K562 (cell line): ENCODE data around the gene RHEBL1. TPM values are rescaled to one million over a fixed set of nuclear protein-coding genes. Genes with fewer than 3 reads are reported as not detected.

ENCODE experiments used
- ATAC-seq: fragments of 200-7000 bp; cut with Tn5 transposase; 3 replicates; pipeline ENCODE4 v1.9.1; 2020; ENCODE audit warnings: moderate library complexity
- BruUV-seq: library from RNA; stranded (reverse); fragments of 400-500 nt; replicated peaks from 2 replicates; lab custom pipeline; 2021; lab: Mats Ljungman, UMichigan
- CTCF ChIA-PET: fragments of 300-600 bp; formaldehyde crosslinking; extraction: SDS; loops from one replicate; lab custom pipeline; 2021; ENCODE audit warnings: low intra/inter-chr PET ratio; lab: Yijun Ruan, JAX
- POLR2A ChIA-PET: fragments of 300-600, 350-650 bp; sonication (Branson Sonifier 250); formaldehyde crosslinking; extraction: SDS; loops from one replicate; lab custom pipeline; 2021; ENCODE audit warnings: antibody characterized with exemption, inconsistent platforms; lab: Yijun Ruan, JAX
- DNase-seq, 4 experiments: peaks; one replicate each; pipeline versions ENCODE4 v3.0.0 to v3.0.0-alpha.2; 2011 to 2018; ENCODE audit warnings: low spot score in 3 of 4, mixed read lengths in 3 of 4; ENCODE audit errors: extremely low read depth in 1 of 4
- FAIRE-seq: peaks from 2 replicates; lab custom pipeline; 2011; peaks lifted over from hg19 to GRCh38; lab: Jason Lieb, UNC
- H2AFZ ChIP-seq: 2 replicates; pipeline ENCODE4 v1.6.0; 2011; ENCODE audit warnings: low read depth, low read length, control low read depth, inconsistent platforms
- H3K27ac ChIP-seq: fragments of 200-600 bp; 3 replicates; pipeline ENCODE4 v1.8.0; 2011; ENCODE audit warnings: low read depth, mild to moderate bottlenecking, control low read depth, inconsistent platforms, low read length, moderate library complexity, mixed read lengths; ENCODE audit errors: extremely low read depth
- H3K27me3 ChIP-seq, 2 experiments: fragments of 300-600 bp in 1 of 2; 2 replicates in 1 of 2; 3 replicates in 1 of 2; pipeline versions ENCODE4 v1.6.0 to v1.8.0; 2011; ENCODE audit warnings: inconsistent platforms in 2 of 2, low read length in 2 of 2, mild to moderate bottlenecking in 1 of 2, mixed read lengths in 1 of 2, moderate library complexity in 1 of 2; ENCODE audit not compliant: control insufficient read depth in 2 of 2, insufficient read depth in 2 of 2
- H3K36me3 ChIP-seq: fragments of 300-600 bp; 3 replicates; pipeline ENCODE4 v1.8.0; 2011; ENCODE audit warnings: mild to moderate bottlenecking, low read length, inconsistent platforms; ENCODE audit not compliant: control insufficient read depth, insufficient read depth
- H3K4me1 ChIP-seq, 2 experiments: fragments of 200-600 bp in 1 of 2; replicated peaks in 1 of 2; 2 replicates in 1 of 2; 3 replicates in 1 of 2; pipeline versions ENCODE4 v1.5.1 to v1.8.0; 2011; ENCODE audit warnings: inconsistent platforms in 2 of 2, low read length in 2 of 2, mild to moderate bottlenecking in 1 of 2, mixed read lengths in 1 of 2, moderate library complexity in 1 of 2; ENCODE audit not compliant: control insufficient read depth in 2 of 2, insufficient read depth in 2 of 2
- H3K4me2 ChIP-seq: 2 replicates; pipeline ENCODE4 v1.6.1; 2011; ENCODE audit warnings: low read length, control low read depth, inconsistent platforms, mixed read lengths; ENCODE audit not compliant: insufficient read depth
- H3K4me3 ChIP-seq: fragments of 200-600 bp; sonication (generic), shearing (Covaris generic); 2 replicates; pipeline ENCODE4 v1.5.1; 2016; ENCODE audit warnings: control low read depth, inconsistent platforms
- H3K79me2 ChIP-seq: fragments of 200-600 bp; 3 replicates; pipeline ENCODE4 v1.8.0; 2011; ENCODE audit warnings: low read length, inconsistent platforms; ENCODE audit not compliant: control insufficient read depth, insufficient read depth
- H3K9ac ChIP-seq, 2 experiments: 2 replicates each; pipeline versions ENCODE4 v1.6.0 to v1.6.1; 2011; ENCODE audit warnings: low read depth in 2 of 2, low read length in 2 of 2, control low read depth in 1 of 2, inconsistent platforms in 1 of 2, mild to moderate bottlenecking in 1 of 2, mixed read lengths in 1 of 2; ENCODE audit not compliant: insufficient read depth in 1 of 2
- H3K9me1 ChIP-seq: one replicate; pipeline ENCODE4 v1.6.0; 2011; ENCODE audit warnings: inconsistent platforms, mild to moderate bottlenecking, low read length, moderate library complexity; ENCODE audit not compliant: control insufficient read depth, insufficient read depth
- H3K9me3 ChIP-seq: replicated peaks from 2 replicates; pipeline ENCODE4 v1.5.1; 2011; ENCODE audit warnings: low read depth, low read length, inconsistent platforms; ENCODE audit not compliant: control insufficient read depth, insufficient read depth
- H4K20me1 ChIP-seq: replicated peaks from 2 replicates; pipeline ENCODE4 v1.6.1; 2011; ENCODE audit warnings: low read length, inconsistent platforms, mixed read lengths; ENCODE audit not compliant: control insufficient read depth, insufficient read depth
- ARID1B ChIP-seq: fragments of 450-650 bp; IDR thresholded peaks from 2 replicates; pipeline ENCODE4 v1.6.1; 2016; ENCODE audit warnings: antibody characterized with exemption, mild to moderate bottlenecking, inconsistent platforms
- GABPB1 ChIP-seq: sonication (generic); formaldehyde crosslinking; IDR thresholded peaks from 2 replicates; pipeline ENCODE4 v1.8.0; 2022; ENCODE audit warnings: mild to moderate bottlenecking, missing genetic modification reagents
- KDM2B ChIP-seq: fragments of 250-450 bp; sonication (Bioruptor Pico); IDR thresholded peaks from 2 replicates; pipeline ENCODE4 v1.8.0; 2021; ENCODE audit warnings: mild to moderate bottlenecking, moderate library complexity
- KHSRP ChIP-seq: fragments of 450-650 bp; IDR thresholded peaks from 2 replicates; pipeline ENCODE4 v1.6.1; 2017
- LARP7 ChIP-seq: fragments of 450-650 bp; IDR thresholded peaks from 2 replicates; pipeline ENCODE4 v1.6.1; 2016
- NFRKB ChIP-seq: fragments of 450-650 bp; IDR thresholded peaks from 2 replicates; pipeline ENCODE4 v1.6.1; 2016; ENCODE audit warnings: low read depth
- PHF8 ChIP-seq: fragments of 200-600 bp; sonication (generic); IDR thresholded peaks from 2 replicates; pipeline ENCODE4 v1.6.1; 2012; ENCODE audit warnings: mixed run types, mild to moderate bottlenecking, inconsistent platforms, low read length, moderate library complexity, borderline replicate concordance
- PRDM10 ChIP-seq: fragments of 450-650 bp; IDR thresholded peaks from 2 replicates; pipeline ENCODE4 v1.6.1; 2018; ENCODE audit not compliant: partially characterized antibody
- RAD21 ChIP-seq, 2 experiments: fragments of 250-450 bp in 1 of 2; fragments of 450-650 bp in 1 of 2; sonication (Bioruptor Pico) in 1 of 2; formaldehyde crosslinking in 1 of 2; IDR thresholded peaks in 1 of 2; conservative IDR thresholded peaks in 1 of 2; 2 replicates each; pipeline versions ENCODE4 v1.4.0 to v1.8.0; 2020 to 2022; ENCODE audit warnings: mild to moderate bottlenecking in 2 of 2, moderate library complexity in 1 of 2
- SMARCB1 ChIP-seq: IDR thresholded peaks from 2 replicates; pipeline ENCODE4 v1.6.1; 2011; ENCODE audit warnings: improper control_type of control experiment, low read depth; ENCODE audit not compliant: insufficient read length
- ZBTB2 ChIP-seq: fragments of 450-650 bp; IDR thresholded peaks from 2 replicates; pipeline ENCODE4 v1.6.1; 2016; ENCODE audit warnings: antibody characterized with exemption
- WGBS: fragments of 100-300 bp; shearing (Covaris generic); methylation state at CpG from one replicate; pipeline ENCODE4 v1.1.6; 2016; ENCODE audit warnings: low coverage, mixed read lengths; ENCODE audit not compliant: insufficient coverage; ENCODE audit errors: missing lambda C conversion rate; 5-methylcytosine and 5-hydroxymethylcytosine counted together
- in situ Hi-C: fragments of 300-500 bp; cut with MboI; formaldehyde crosslinking; loops from 4 replicates; pipeline ENCODE4 v1.15.0; 2018; ENCODE audit warnings: inconsistent platforms, mixed read lengths
- intact Hi-C: fragments of 100-400 bp; cut with micrococcal nuclease; formaldehyde crosslinking; loops from 2 replicates; pipeline ENCODE4 v1.14.2; 2022
- polyA plus RNA-seq, 8 experiments: library from polyadenylated mRNA; depleted of rRNA in 4 of 8; stranded (reverse) in 5 of 8; unstranded in 3 of 8; fragments of >200 nt; fragmentation: Nextera tagmentation in 2 of 8; fragmentation: Illumina TruSeq in 1 of 8; extraction: Ambion mirVana in 2 of 8; extraction: Trizol in 1 of 8; gene quantifications; 2 replicates each; pipeline versions ENCODE4 v1.2.1 to v1.2.3, GENCODE V29; 2011 to 2014; ENCODE audit warnings: inconsistent platforms in 1 of 8, missing spikeins in 1 of 8
- total RNA-seq, 7 experiments: library from RNA; depleted of rRNA in 6 of 7; stranded (reverse); fragments of >200 nt in 6 of 7; fragmentation: Illumina TruSeq in 2 of 7; extraction: Trizol in 2 of 7; gene quantifications; 2 replicates each; pipeline versions ENCODE4 v1.2.1 to v1.2.3, GENCODE V29; 2011 to 2021; ENCODE audit warnings: low replicate concordance in 1 of 7
- TF ChIP-seq, protein P1 (sequence below): fragments of 450-650 bp; IDR thresholded peaks from 2 replicates; pipeline ENCODE4 v1.7.0; 2016; ENCODE audit warnings: borderline replicate concordance

The RHEBL1 gene
- total and polyA plus RNA-seq, 9 of the 15 experiments (the other 6 are each of a cell fraction or from before 2014, with no cell fraction given) = 4.3 to 36.1 (median 8.2) TPM

- FAIRE-seq (peak; percentile 98), DNase-seq (peak; percentile 82 to 97 (median 87)), ATAC-seq (peak; percentile 83)
- in situ Hi-C loops (no loop called here), intact Hi-C loops (loop anchor here (1.0 to 2.0 kb wide), 3 partner anchors 24 to 147 kb away; no protein-coding TSS in a partner anchor)
- Histone ChIP-seq H3K9me1 (no peaks in the 10 kb centered on the region), H4K20me1 (no peaks in the 10 kb centered on the region), H3K79me2 (peaks cover under 1% of the 10 kb centered on the region; the same call in 1 of the 3 replicates), H2AFZ (peak overlapping the region; percentile 93), H3K27me3 (no peaks in the 10 kb centered on the region), H3K4me3 (peak overlapping the region; percentile 22; the same call in 1 of the 2 replicates), H3K9ac (peak overlapping the region; percentile 28 to 68; a peak in 3 of 4 replicates), H3K27ac (peak overlapping the region; percentile 40; the same call in 2 of the 3 replicates), H3K4me1 (peaks cover 49 to 57% of the 10 kb centered on the region in 2 experiments), H3K36me3 (no peaks in the 10 kb centered on the region), H3K9me3 (no peaks in the 10 kb centered on the region), H3K4me2 (peak overlapping the region; percentile 75)
- BruUV-seq = no TSS peak
- CTCF ChIA-PET = interaction anchor here (1.0 to 2.3 kb wide), 3 partner anchors 24 to 147 kb away, joined by 6 to 21 read pairs (median 14); no protein-coding TSS in a partner anchor
- 0% methylated on average over 18 of the region's 18 CpGs for WGBS
- POLR2A ChIA-PET = interaction anchor here (0.6 to 4.6 kb wide), 20 partner anchors 8 to 179 kb away, joined by 3 to 61 read pairs (median 4); partner anchors contain the start of genes LMBR1L, RHEBL1, TUBA1A and TUBA1B
- TF ChIP-seq SMARCB1 (peak; percentile 29), RAD21 (CRISPR knock-in tag; conservative IDR thresholded peaks at IDR 0.05 in 1 of 2, IDR thresholded peaks at IDR 0.05 in 1 of 2) (peak; percentile 85 to 88), PRDM10 (peak; percentile 50), NFRKB (0 out of 2 replicates have a peak, but pooled peaks have one; percentile 32), ZBTB2 (peak; percentile 23; the same call in 1 of the 2 replicates), GABPB1 (CRISPR knock-in tag) (no peak), KDM2B (CRISPR knock-in tag) (peak; percentile 44; the same call in 1 of the 2 replicates), PHF8 (peak; percentile 22; the same call in 1 of the 2 replicates), LARP7 (no peak), ARID1B (peak; percentile 34; the same call in 1 of the 2 replicates), KHSRP (no peak)
- TF ChIP-seq, protein P1, sequence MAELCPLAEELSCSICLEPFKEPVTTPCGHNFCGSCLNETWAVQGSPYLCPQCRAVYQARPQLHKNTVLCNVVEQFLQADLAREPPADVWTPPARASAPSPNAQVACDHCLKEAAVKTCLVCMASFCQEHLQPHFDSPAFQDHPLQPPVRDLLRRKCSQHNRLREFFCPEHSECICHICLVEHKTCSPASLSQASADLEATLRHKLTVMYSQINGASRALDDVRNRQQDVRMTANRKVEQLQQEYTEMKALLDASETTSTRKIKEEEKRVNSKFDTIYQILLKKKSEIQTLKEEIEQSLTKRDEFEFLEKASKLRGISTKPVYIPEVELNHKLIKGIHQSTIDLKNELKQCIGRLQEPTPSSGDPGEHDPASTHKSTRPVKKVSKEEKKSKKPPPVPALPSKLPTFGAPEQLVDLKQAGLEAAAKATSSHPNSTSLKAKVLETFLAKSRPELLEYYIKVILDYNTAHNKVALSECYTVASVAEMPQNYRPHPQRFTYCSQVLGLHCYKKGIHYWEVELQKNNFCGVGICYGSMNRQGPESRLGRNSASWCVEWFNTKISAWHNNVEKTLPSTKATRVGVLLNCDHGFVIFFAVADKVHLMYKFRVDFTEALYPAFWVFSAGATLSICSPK = no peak
Measured at GRCh38 chr12:49088150-49088931, 18.6 kb upstream of the RHEBL1 start.
